Endothelial cell of umbilical vein (primary cell): ENCODE results near the gene FBXO33. TPM values are rescaled to one million over a fixed set of nuclear protein-coding genes. Genes with fewer than 3 reads are reported as not detected.

Experiments
- BruUV-seq: library from RNA; stranded (reverse); fragments of 400-500 nt; replicated peaks from 2 replicates; lab custom pipeline; 2021; lab: Mats Ljungman, UMichigan
- CTCF ChIA-PET: fragments of 300-600, 350-600 bp; sonication (Branson Sonifier 250); formaldehyde crosslinking; loops from one replicate; lab custom pipeline; 2021; ENCODE audit warnings: antibody characterized with exemption, inconsistent platforms; lab: Charles Lee
- POLR2A ChIA-PET: fragments of 300-600, 350-600 bp; sonication (Branson Sonifier 250); formaldehyde crosslinking; loops from one replicate; lab custom pipeline; 2021; ENCODE audit warnings: antibody characterized with exemption, inconsistent platforms; lab: Charles Lee
- DNase-seq: peaks from one replicate; pipeline ENCODE4 v3.0.0-alpha.2; 2011; ENCODE audit warnings: low read depth, low spot score
- FAIRE-seq: peaks from 2 replicates; lab custom pipeline; 2011; peaks lifted over from hg19 to GRCh38; lab: Jason Lieb, UNC
- H2AFZ ChIP-seq: 2 replicates; pipeline ENCODE4 v1.6.0; 2012; ENCODE audit warnings: low read depth, low read length, control low read depth, inconsistent platforms
- H3K27ac ChIP-seq: 2 replicates; pipeline ENCODE4 v1.5.1; 2011; ENCODE audit warnings: low read depth, mild to moderate bottlenecking, control low read depth, low read length, moderate library complexity; ENCODE audit not compliant: insufficient read depth
- H3K27me3 ChIP-seq, 2 experiments: 2 replicates each; pipeline versions ENCODE4 v1.6.0 to v1.6.1; 2011; ENCODE audit warnings: low read length in 2 of 2, mixed read lengths in 1 of 2; ENCODE audit not compliant: control insufficient read depth in 2 of 2, insufficient read depth in 2 of 2
- H3K36me3 ChIP-seq, 2 experiments: 2 replicates in 1 of 2; 3 replicates in 1 of 2; pipeline ENCODE4 v1.5.1; 2011; ENCODE audit warnings: low read length in 2 of 2, mild to moderate bottlenecking in 1 of 2, moderate library complexity in 1 of 2; ENCODE audit not compliant: control insufficient read depth in 2 of 2, insufficient read depth in 2 of 2; ENCODE audit errors: extremely low read depth in 1 of 2
- H3K4me1 ChIP-seq: 3 replicates; pipeline ENCODE4 v1.5.1; 2011; ENCODE audit warnings: mild to moderate bottlenecking, low read length; ENCODE audit not compliant: control insufficient read depth, insufficient read depth; ENCODE audit errors: extremely low read depth
- H3K4me2 ChIP-seq: 2 replicates; pipeline ENCODE4 v1.6.1; 2011; ENCODE audit warnings: low read length, control low read depth, mixed read lengths; ENCODE audit not compliant: insufficient read depth
- H3K4me3 ChIP-seq, 3 experiments: fragments of 200-600 bp in 1 of 3; sonication (generic), shearing (Covaris generic) in 1 of 3; replicated peaks in 1 of 3; 2 replicates each; pipeline ENCODE4 v1.5.1; 2011 to 2016; ENCODE audit warnings: control low read depth in 3 of 3, low read length in 3 of 3, mild to moderate bottlenecking in 2 of 3, inconsistent platforms in 1 of 3, low read depth in 1 of 3, moderate library complexity in 1 of 3; ENCODE audit not compliant: insufficient read depth in 1 of 3
- H3K79me2 ChIP-seq: 2 replicates; pipeline ENCODE4 v1.6.0; 2012; ENCODE audit warnings: low read length, inconsistent platforms; ENCODE audit not compliant: control insufficient read depth, insufficient read depth
- H3K9ac ChIP-seq: replicated peaks from 2 replicates; pipeline ENCODE3; 2011; ENCODE audit warnings: low read length, control low read depth; ENCODE audit not compliant: insufficient read depth; ENCODE audit errors: extremely low read depth
- H3K9me1 ChIP-seq: replicated peaks from 3 replicates; pipeline ENCODE4 v1.6.0; 2011; ENCODE audit warnings: mild to moderate bottlenecking, low read length; ENCODE audit not compliant: control insufficient read depth, insufficient read depth; ENCODE audit errors: extremely low read depth
- H3K9me3 ChIP-seq: replicated peaks from 2 replicates; pipeline ENCODE4 v1.5.1; 2012; ENCODE audit warnings: low read length, inconsistent platforms; ENCODE audit not compliant: control insufficient read depth, insufficient read depth
- H4K20me1 ChIP-seq: replicated peaks from 2 replicates; pipeline ENCODE3; 2011; ENCODE audit warnings: mild to moderate bottlenecking, low read length; ENCODE audit not compliant: control insufficient read depth, insufficient read depth; ENCODE audit errors: extremely low read depth
- EZH2 ChIP-seq: IDR thresholded peaks from 2 replicates; pipeline ENCODE4 v1.6.1; 2012; ENCODE audit warnings: borderline replicate concordance, low read depth, mild to moderate bottlenecking, moderate library complexity, low read length, inconsistent platforms; ENCODE audit not compliant: severe bottlenecking
- FOS ChIP-seq: IDR thresholded peaks from 2 replicates; pipeline ENCODE4 v1.6.1; 2011; ENCODE audit warnings: mild to moderate bottlenecking, low read length, moderate library complexity, borderline replicate concordance; ENCODE audit not compliant: insufficient read depth
- GATA2 ChIP-seq: IDR thresholded peaks from 2 replicates; pipeline ENCODE4 v1.7.0; 2011; ENCODE audit warnings: low read depth, mild to moderate bottlenecking, moderate library complexity, mixed read lengths, low read length; ENCODE audit not compliant: insufficient read length, insufficient read depth
- JUN ChIP-seq: IDR thresholded peaks from 2 replicates; pipeline ENCODE4 v1.6.1; 2011; ENCODE audit warnings: borderline replicate concordance, low read depth; ENCODE audit not compliant: insufficient read length, insufficient read depth
- MAX ChIP-seq: IDR thresholded peaks from 2 replicates; pipeline ENCODE4 v1.6.1; 2011; ENCODE audit not compliant: insufficient read depth, insufficient read length
- MYC ChIP-seq: IDR thresholded peaks from one replicate; pipeline ENCODE4 v1.6.1; 2011; ENCODE audit warnings: mild to moderate bottlenecking, low read depth, low read length
- POLR2A ChIP-seq: IDR thresholded peaks from 2 replicates; pipeline ENCODE4 v1.6.1; 2012; ENCODE audit warnings: low read depth, mild to moderate bottlenecking, control low read depth, low read length
- POLR2AphosphoS5 ChIP-seq: IDR thresholded peaks from 2 replicates; pipeline ENCODE4 v1.6.1; 2012; ENCODE audit warnings: low read depth, mild to moderate bottlenecking, control low read depth, low read length, moderate library complexity; ENCODE audit not compliant: insufficient read depth
- dilution Hi-C: fragments of 300-500 bp; cut with MboI; formaldehyde crosslinking; loops from one replicate; pipeline ENCODE4 v1.15.0; 2019; ENCODE audit warnings: low sequenced_read_pairs; ENCODE audit not compliant: extremely low pct_ligation_motif_present
- intact Hi-C: fragments of 100-400 bp; cut with micrococcal nuclease; formaldehyde crosslinking; loops from one replicate; pipeline ENCODE4 v1.10.0; 2022
- polyA plus RNA-seq, 4 experiments: library from polyadenylated mRNA; depleted of rRNA in 3 of 4; stranded (reverse) in 3 of 4; unstranded in 1 of 4; fragments of >200 nt; gene quantifications; 2 replicates each; pipeline versions ENCODE4 v1.2.1 to v1.2.3, GENCODE V29; 2011 to 2012; ENCODE audit warnings: missing spikeins in 1 of 4
- total RNA-seq: library from RNA; stranded (reverse); gene quantifications from 2 replicates; pipeline ENCODE4 v1.2.3, GENCODE V29; 2021
- TF ChIP-seq, protein P1 (sequence below), 2 donors: IDR thresholded peaks; 1 replicate in 1 of 2; 2 replicates in 1 of 2; pipeline ENCODE4 v1.5.1; 2011; ENCODE audit warnings: low read length in 2 of 2, mild to moderate bottlenecking in 2 of 2, moderate library complexity in 2 of 2, control low read depth in 1 of 2, inconsistent platforms in 1 of 2, low read depth in 1 of 2; ENCODE audit not compliant: insufficient read depth in 1 of 2; ENCODE audit errors: extremely low read depth in 1 of 2

The FBXO33 gene
- total and polyA plus RNA-seq, 2 donors (not counting 3 experiments of a cell fraction or from before 2014, with no cell fraction given): 4.2 to 5.0 TPM

- H3K36me3 ChIP-seq: no peaks in the 10 kb centered on the region
- DNase-seq (no peak), FAIRE-seq (no peak)
- ChIA-PET POLR2A (no interaction called here), CTCF (no interaction called here)
- H3K4me3 ChIP-seq: no peak overlapping the region
- H3K4me1 ChIP-seq: no peaks in the 10 kb centered on the region
- H2AFZ ChIP-seq: no peak overlapping the region
- H4K20me1 ChIP-seq: no peaks in the 10 kb centered on the region
- no peak overlapping the region for H3K4me2 ChIP-seq
- dilution Hi-C loops (no loop called here), intact Hi-C loops (no loop called here)
- no peaks in the 10 kb centered on the region for H3K9me3 ChIP-seq
- H3K27ac ChIP-seq: no peak overlapping the region
- H3K9me1 ChIP-seq: no peaks in the 10 kb centered on the region
- TF ChIP-seq GATA2 (no peak), POLR2A (no peak), JUN (no peak), EZH2 (no peak), MYC (no peak), FOS (no peak), MAX (no peak), POLR2AphosphoS5 (no peak)
- TF ChIP-seq, protein P1, sequence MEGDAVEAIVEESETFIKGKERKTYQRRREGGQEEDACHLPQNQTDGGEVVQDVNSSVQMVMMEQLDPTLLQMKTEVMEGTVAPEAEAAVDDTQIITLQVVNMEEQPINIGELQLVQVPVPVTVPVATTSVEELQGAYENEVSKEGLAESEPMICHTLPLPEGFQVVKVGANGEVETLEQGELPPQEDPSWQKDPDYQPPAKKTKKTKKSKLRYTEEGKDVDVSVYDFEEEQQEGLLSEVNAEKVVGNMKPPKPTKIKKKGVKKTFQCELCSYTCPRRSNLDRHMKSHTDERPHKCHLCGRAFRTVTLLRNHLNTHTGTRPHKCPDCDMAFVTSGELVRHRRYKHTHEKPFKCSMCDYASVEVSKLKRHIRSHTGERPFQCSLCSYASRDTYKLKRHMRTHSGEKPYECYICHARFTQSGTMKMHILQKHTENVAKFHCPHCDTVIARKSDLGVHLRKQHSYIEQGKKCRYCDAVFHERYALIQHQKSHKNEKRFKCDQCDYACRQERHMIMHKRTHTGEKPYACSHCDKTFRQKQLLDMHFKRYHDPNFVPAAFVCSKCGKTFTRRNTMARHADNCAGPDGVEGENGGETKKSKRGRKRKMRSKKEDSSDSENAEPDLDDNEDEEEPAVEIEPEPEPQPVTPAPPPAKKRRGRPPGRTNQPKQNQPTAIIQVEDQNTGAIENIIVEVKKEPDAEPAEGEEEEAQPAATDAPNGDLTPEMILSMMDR (IDR thresholded peaks at IDR 0.05; ENCODE audit: extremely low read depth in 1 of 2, insufficient read depth in 1 of 2, low read depth in 1 of 2, low read length in 2 of 2): no peak
- H3K79me2 ChIP-seq: no peaks in the 10 kb centered on the region
- no TSS peak for BruUV-seq
- H3K9ac ChIP-seq: no peak overlapping the region
- peaks cover 0 to 2% of the 10 kb centered on the region in 2 experiments for H3K27me3 ChIP-seq
These were observed 27.7 kb upstream of the FBXO33 start for GRCh38 chr14:39459795-39460478.
